GM06990 (cell line): Measurements from ENCODE around the gene NEK10.

Experiments
- DNase-seq: peaks from one replicate; pipeline ENCODE4 v3.0.0-alpha.2; 2011; ENCODE audit not compliant: insufficient read length; ENCODE audit errors: extremely low read depth
- H3K27me3 ChIP-seq: replicated peaks from 2 replicates; pipeline ENCODE4 v1.6.0; 2011; ENCODE audit warnings: low read length; ENCODE audit not compliant: control insufficient read depth, insufficient read depth
- H3K36me3 ChIP-seq: 2 replicates; pipeline ENCODE4 v1.5.1; 2011; ENCODE audit warnings: low read length; ENCODE audit not compliant: control insufficient read depth, insufficient read depth
- H3K4me3 ChIP-seq: replicated peaks from 2 replicates; pipeline ENCODE4 v1.5.1; 2011; ENCODE audit warnings: low read depth, mild to moderate bottlenecking, control low read depth, low read length
- CTCF ChIP-seq: IDR thresholded peaks from 2 replicates; pipeline ENCODE4 v1.5.1; 2011; ENCODE audit warnings: low read length, control low read depth, mild to moderate bottlenecking, inconsistent platforms; ENCODE audit not compliant: insufficient read depth, poor library complexity, severe bottlenecking

Gene NEK10

GRCh38 chr3:27387625-27388024, 18.4 kb upstream of the NEK10 start:
- H3K36me3 ChIP-seq, result peaks cover 2% of the 10 kb centered on the region
- no peak for TF ChIP-seq CTCF

DNA sequence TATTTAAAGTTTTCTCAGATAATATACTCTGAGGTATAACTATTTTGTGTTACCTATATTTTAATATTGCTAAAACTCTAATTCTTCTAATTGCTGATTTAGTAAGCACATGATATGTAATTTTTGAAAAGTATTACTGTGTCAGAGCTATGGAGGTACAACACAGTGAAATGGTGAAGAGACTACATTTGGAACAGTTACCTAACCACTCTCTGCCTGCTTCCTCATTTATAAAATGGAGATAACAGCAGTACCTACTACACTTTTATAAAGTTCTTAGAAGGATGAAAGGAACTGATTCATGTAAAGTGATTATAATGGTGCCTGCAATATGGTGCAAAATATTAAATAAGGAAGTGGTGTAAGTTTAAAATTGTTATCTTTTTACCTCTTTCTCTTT, 16.3 kb upstream of the NEK10 start:
- H3K36me3 ChIP-seq, result peaks cover 2% of the 10 kb centered on the region
- DNase-seq, result no peak
- TF ChIP-seq CTCF, result no peak
- H3K27me3 ChIP-seq, result no peaks in the 10 kb centered on the region
- H3K4me3 ChIP-seq, result no peak overlapping the region

More at GRCh38 chr3:27387625-27388024, 18.4 kb upstream of the NEK10 start:
- no peak overlapping the region for H3K4me3 ChIP-seq
- no peak for DNase-seq
- no peaks in the 10 kb centered on the region for H3K27me3 ChIP-seq

DNA sequence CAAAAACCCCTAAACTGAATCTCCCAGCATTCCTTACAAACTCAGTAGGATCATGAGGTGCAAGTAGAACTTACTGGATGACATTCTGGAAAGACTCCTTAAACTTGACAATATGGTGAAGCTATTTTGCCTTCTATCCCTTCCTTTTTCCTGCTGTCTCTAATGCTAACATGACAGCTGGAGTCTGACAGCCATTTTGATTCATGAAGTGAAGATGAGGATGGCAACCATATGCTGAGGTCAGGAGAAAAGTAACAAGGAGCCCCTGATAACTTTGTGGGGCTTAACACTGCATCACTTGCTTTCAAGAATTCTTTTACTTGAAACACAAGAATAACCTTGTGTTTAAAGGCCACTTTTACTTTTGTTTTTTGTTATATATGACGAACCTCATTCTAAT, 15.0 kb upstream of the NEK10 start:
- H3K36me3 ChIP-seq, result peaks cover 2% of the 10 kb centered on the region
- H3K4me3 ChIP-seq, result no peak overlapping the region
- TF ChIP-seq CTCF, result no peak
- H3K27me3 ChIP-seq, result no peaks in the 10 kb centered on the region
- no peak for DNase-seq

DNA sequence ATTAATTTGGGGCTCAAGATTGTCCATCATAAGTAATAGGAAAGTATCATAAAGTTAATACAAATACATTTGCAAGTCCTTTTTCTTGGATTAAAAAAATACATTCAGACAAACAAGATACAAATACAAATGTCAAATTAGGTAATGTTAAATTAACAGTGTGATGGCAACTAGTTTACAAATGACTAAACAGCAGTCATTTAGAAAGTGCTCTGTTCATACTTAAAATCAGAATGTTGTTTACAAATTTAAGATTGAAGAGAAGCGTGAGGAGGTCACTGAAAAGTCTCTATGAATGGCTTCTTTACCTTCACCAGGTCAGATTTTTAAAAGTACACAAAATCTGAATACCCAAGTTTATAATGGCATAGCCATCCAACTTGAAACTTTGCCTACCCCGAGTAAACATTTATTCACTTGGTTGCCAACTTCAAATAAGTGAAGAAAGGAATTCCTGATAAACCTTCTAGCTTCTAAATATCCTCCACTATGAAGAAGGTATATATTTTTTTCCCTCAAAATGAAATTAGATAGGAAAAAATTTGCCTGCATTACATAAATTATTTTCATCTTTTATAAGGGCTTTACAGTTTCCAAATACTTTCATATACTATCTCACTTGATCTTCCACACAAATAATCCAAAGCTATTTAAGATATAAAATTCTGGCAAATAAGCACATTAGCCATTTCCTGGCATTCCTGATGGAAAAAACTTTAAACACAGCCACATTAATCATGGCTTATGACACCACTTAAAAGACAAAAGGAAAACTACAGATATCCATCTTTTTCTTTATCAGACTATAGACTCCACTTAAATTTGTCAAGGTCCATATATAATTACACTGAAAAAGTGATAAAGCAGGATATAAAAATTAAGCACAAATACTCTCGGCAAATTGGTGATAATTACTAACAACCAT, 11.5 kb upstream of the NEK10 start:
- no peak for TF ChIP-seq CTCF
- no peak overlapping the region for H3K4me3 ChIP-seq
- no peak for DNase-seq
- no peaks in the 10 kb centered on the region for H3K27me3 ChIP-seq
- peaks cover 2% of the 10 kb centered on the region for H3K36me3 ChIP-seq

GRCh38 chr3:27378331-27378730, 9.1 kb upstream of the NEK10 start:
- Histone ChIP-seq H3K27me3 (no peaks in the 10 kb centered on the region), H3K36me3 (no peaks in the 10 kb centered on the region), H3K4me3 (no peak overlapping the region)
- TF ChIP-seq CTCF, result no peak
- DNase-seq, result no peak
